ENCODE measurements around the gene NAA11. TPM values are rescaled to one million over a fixed set of nuclear protein-coding genes. Genes with fewer than 3 reads are reported as not detected.

NAA11 gene
- total RNA-seq, 4 donors from 2014 or later = not detected

- Histone ChIP-seq H3K9me3 (no peaks in the 10 kb centered on the region), H3K4me3 (no peak overlapping the region), H3K27ac (no peak overlapping the region), H3K4me1 (no peaks in the 10 kb centered on the region), H3K27me3 (no peaks in the 10 kb centered on the region), H3K36me3 (no peaks in the 10 kb centered on the region)
- DNase-seq (ENCODE audit: low spot score in 2 of 2) = no peak
- no peak for TF ChIP-seq POLR2A (IDR thresholded peaks at IDR 0.05)
- TF ChIP-seq CTCF (IDR thresholded peaks at IDR 0.05) = no peak
- TF ChIP-seq EP300 (IDR thresholded peaks at IDR 0.05) = no peak
Measured at GRCh38 chr4:79317711-79318110, 8.2 kb downstream of the NAA11 start.

GRCh38 chr4:79315891-79316290 is 10.0 kb downstream of the NAA11 start:
- no peaks in the 10 kb centered on the region for H3K27me3 ChIP-seq
- no peaks in the 10 kb centered on the region for H3K4me1 ChIP-seq
- no peaks in the 10 kb centered on the region for H3K36me3 ChIP-seq
- no peak overlapping the region for H3K27ac ChIP-seq
- H3K9me3 ChIP-seq = no peaks in the 10 kb centered on the region
- H3K4me3 ChIP-seq = no peak overlapping the region
- 55 to 73% methylated on average over 2 of the region's 2 CpGs for WGBS, 2 donors
- no peak for TF ChIP-seq POLR2A (IDR thresholded peaks at IDR 0.05)
- no peak for TF ChIP-seq CTCF (IDR thresholded peaks at IDR 0.05)
- TF ChIP-seq EP300 (IDR thresholded peaks at IDR 0.05) = no peak
- no peak for DNase-seq (ENCODE audit: low spot score in 2 of 2)

GRCh38 chr4:79311279-79311678 is 14.6 kb downstream of the NAA11 start:
- no peak overlapping the region for H3K4me3 ChIP-seq
- 94 to 98% methylated on average over 1 of the region's 1 CpG for WGBS, 2 donors
- no peak for DNase-seq (ENCODE audit: low spot score in 2 of 2)
- H3K27me3 ChIP-seq = no peaks in the 10 kb centered on the region
- no peaks in the 10 kb centered on the region for H3K36me3 ChIP-seq
- TF ChIP-seq EP300 (IDR thresholded peaks at IDR 0.05) (no peak), CTCF (IDR thresholded peaks at IDR 0.05) (no peak), POLR2A (IDR thresholded peaks at IDR 0.05) (no peak)
- no peak overlapping the region for H3K27ac ChIP-seq
- H3K9me3 ChIP-seq = no peaks in the 10 kb centered on the region
- no peaks in the 10 kb centered on the region for H3K4me1 ChIP-seq

GRCh38 chr4:79308971-79309370 is 16.9 kb downstream of the NAA11 start:
- H3K9me3 ChIP-seq = no peaks in the 10 kb centered on the region
- TF ChIP-seq POLR2A (IDR thresholded peaks at IDR 0.05) (no peak), EP300 (IDR thresholded peaks at IDR 0.05) (no peak), CTCF (IDR thresholded peaks at IDR 0.05) (no peak)
- no peaks in the 10 kb centered on the region for H3K36me3 ChIP-seq
- no peaks in the 10 kb centered on the region for H3K27me3 ChIP-seq
- no peak for DNase-seq (ENCODE audit: low spot score in 2 of 2)
- WGBS, 2 donors = 67 to 68% methylated on average over 1 of the region's 1 CpG
- H3K4me3 ChIP-seq = no peak overlapping the region
- no peak overlapping the region for H3K27ac ChIP-seq
- no peaks in the 10 kb centered on the region for H3K4me1 ChIP-seq

GRCh38 chr4:79308137-79308536 is 17.7 kb downstream of the NAA11 start:
- WGBS, 2 donors = 81 to 84% methylated on average over 4 of the region's 4 CpGs
- H3K27me3 ChIP-seq = no peaks in the 10 kb centered on the region

More at GRCh38 chr4:79308137-79308536, 17.7 kb downstream of the NAA11 start:
- H3K9me3 ChIP-seq = no peaks in the 10 kb centered on the region
- no peak overlapping the region for H3K4me3 ChIP-seq
- H3K27ac ChIP-seq = no peak overlapping the region
- no peaks in the 10 kb centered on the region for H3K4me1 ChIP-seq
- H3K36me3 ChIP-seq = no peaks in the 10 kb centered on the region
- no peak for DNase-seq (ENCODE audit: low spot score in 2 of 2)
- TF ChIP-seq EP300 (IDR thresholded peaks at IDR 0.05) = no peak
- no peak for TF ChIP-seq CTCF (IDR thresholded peaks at IDR 0.05)
